ENCODE results near the gene KRTAP10-5.

DNA sequence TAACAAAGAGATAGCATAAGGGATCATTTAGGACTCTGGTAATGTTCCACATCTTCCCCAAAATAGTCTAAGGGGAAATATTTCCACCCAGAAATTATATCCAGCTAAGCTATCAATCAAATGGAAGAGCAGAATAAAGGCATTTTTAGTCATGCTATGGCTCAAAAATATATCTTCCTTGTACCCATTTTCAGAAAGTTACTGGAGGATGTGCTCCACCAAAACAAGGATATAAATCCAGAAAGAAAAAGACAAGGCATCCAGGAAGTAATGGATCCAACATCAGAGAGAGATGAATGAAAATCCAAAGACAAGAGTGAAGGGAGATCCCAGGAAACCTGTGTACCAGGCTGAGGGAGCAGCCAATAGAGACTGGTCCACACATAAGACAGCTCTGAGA, 28.8 kb upstream of the KRTAP10-5 start:
- TF ChIP-seq CTCF (IDR thresholded peaks at IDR 0.05 in 4 of 5, conservative IDR thresholded peaks at IDR 0.05 in 1 of 5), result no peak
- no peak for TF ChIP-seq POLR2A (IDR thresholded peaks at IDR 0.05)

All from gastrocnemius medialis (tissue), 4 donors.